ENCODE data around the gene SND1.

The SND1 gene

GRCh38 chr7:127718340-127718679 is 66.3 kb downstream of the SND1 start:
- DNase-seq (ENCODE audit: insufficient read length, low spot score) = no peak
- no peak for FAIRE-seq
- TF ChIP-seq CTCF (IDR thresholded peaks at IDR 0.05; ENCODE audit: insufficient read depth, missing control alignments) = no peak

- FAIRE-seq = no peak
- TF ChIP-seq CTCF (IDR thresholded peaks at IDR 0.05; ENCODE audit: insufficient read depth, missing control alignments) = no peak
- DNase-seq (ENCODE audit: insufficient read length, low spot score) = no peak
Observed at GRCh38 chr7:127726476-127726875, 74.5 kb downstream of the SND1 start.

GRCh38 chr7:127730658-127731276 is 78.8 kb downstream of the SND1 start:
- FAIRE-seq (no peak), DNase-seq (ENCODE audit: insufficient read length, low spot score) (no peak)
- TF ChIP-seq CTCF (IDR thresholded peaks at IDR 0.05; ENCODE audit: insufficient read depth, missing control alignments) = no peak

- TF ChIP-seq CTCF (IDR thresholded peaks at IDR 0.05; ENCODE audit: insufficient read depth, missing control alignments) = no peak
- DNase-seq (ENCODE audit: insufficient read length, low spot score) = no peak
- FAIRE-seq = no peak
Observed at GRCh38 chr7:127731431-127732080, 79.6 kb downstream of the SND1 start.

- FAIRE-seq (no peak), DNase-seq (ENCODE audit: insufficient read length, low spot score) (no peak)
- TF ChIP-seq CTCF (IDR thresholded peaks at IDR 0.05; ENCODE audit: insufficient read depth, missing control alignments) = no peak
Observed at GRCh38 chr7:127732306-127732705, 80.3 kb downstream of the SND1 start.

GRCh38 chr7:127733986-127734385 is 82.0 kb downstream of the SND1 start:
- FAIRE-seq (no peak), DNase-seq (ENCODE audit: insufficient read length, low spot score) (no peak)
- no peak for TF ChIP-seq CTCF (IDR thresholded peaks at IDR 0.05; ENCODE audit: insufficient read depth, missing control alignments)

GRCh38 chr7:127736511-127736910 is 84.5 kb downstream of the SND1 start:
- no peak for TF ChIP-seq CTCF (IDR thresholded peaks at IDR 0.05; ENCODE audit: insufficient read depth, missing control alignments)
- no peak for FAIRE-seq
- DNase-seq (ENCODE audit: insufficient read length, low spot score) = no peak

Data from D721Med (cell line).